ENCODE data around the gene DPY19L1.
"Not testable (repeated sequence)": the region's sequence is repeated elsewhere in the genome, so short reads cannot be mapped to it uniquely, and the experiment has no call there.

Gene DPY19L1

DNA sequence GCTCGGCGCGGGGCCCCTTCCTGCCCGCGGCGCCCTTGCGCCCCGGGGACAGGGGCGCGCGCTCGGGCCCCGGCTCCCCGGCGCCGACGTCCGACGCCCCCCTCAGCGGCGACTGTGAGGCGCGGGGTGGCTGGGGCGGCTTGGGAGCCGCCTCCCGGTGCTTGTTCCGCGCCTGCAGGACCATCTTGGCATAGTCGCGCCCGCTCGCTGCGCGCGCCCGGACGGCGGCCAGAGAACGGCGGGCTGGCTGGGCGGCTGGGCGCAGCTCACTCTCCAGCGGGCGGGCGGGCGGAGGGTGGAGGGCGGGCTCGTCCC lies at the start of gene DPY19L1:
TSS of gene DPY19L1 (minus strand) at position 275 of the 315 bp plus-strand sequence. CDS start at position 184, 91 bp downstream.
- no peak for ATAC-seq

DNA sequence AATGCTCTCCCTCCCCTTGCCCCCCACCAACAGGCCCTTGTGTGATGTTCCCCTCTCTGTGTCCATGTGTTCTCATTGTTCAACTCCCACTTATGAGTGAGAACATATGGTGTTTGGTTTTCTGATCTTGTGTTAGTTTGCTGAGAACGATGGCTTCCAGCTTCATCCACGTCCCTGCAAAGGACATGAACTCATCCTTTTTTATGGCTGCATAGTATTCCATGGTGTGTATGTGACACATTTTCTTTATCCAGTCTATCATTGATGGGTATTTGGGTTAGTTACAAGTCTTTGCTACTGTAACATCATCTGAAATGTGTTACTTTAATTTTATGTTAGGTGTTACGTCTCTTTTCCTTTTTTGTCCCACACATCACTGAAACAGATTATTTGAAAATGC lies 42.2 kb upstream of the DPY19L1 start:
- not testable (repeated sequence) for ATAC-seq

- not testable (repeated sequence) for ATAC-seq
These were observed 36.7 kb upstream of the DPY19L1 start for GRCh38 chr7:35074008-35074407.

GRCh38 chr7:35072950-35073827 lies 35.9 kb upstream of the DPY19L1 start:
- not testable (repeated sequence) for ATAC-seq

DNA sequence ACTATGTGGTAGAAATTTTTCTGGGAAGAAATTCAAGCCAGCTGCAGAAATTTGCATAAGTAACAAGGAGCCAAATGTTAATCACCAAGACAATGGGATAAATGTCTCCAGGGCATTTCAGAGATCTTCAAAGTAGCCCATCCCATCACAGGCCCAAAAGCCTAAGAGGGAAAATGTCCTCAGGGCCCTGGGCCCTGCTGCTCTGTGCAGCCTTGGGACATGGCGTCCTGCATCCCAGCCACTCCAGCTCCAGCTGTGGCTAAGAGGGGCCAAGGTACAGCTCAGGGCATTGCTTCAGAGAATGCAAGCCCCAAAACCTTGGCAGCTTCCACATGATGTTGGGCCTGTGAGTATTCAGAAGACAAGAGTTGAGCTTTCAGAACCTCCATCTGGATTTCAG lies 31.8 kb upstream of the DPY19L1 start:
- not testable (repeated sequence) for ATAC-seq

GRCh38 chr7:35065382-35065781 lies 28.1 kb upstream of the DPY19L1 start:
- ATAC-seq = not testable (repeated sequence)

DNA sequence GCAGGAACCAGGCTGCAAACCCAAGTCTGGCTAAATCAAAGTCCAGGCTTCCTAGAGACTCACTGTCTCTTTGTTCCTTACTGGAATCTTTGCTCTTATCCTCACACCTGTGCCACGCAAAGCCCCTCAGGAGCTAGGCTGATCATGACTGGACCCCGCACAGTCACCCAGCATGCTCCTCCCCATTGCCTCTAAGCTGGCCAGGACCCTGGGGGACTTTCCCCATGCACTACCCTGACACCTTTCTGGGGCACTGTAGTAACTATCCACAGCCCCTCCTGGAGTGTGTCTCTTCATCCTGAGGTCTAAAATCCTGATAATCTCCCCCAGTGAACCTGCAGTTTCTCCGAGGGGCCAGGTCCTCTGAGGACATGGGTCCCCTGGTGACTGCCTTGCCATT lies 21.3 kb upstream of the DPY19L1 start:
- ATAC-seq = not testable (repeated sequence)

DNA sequence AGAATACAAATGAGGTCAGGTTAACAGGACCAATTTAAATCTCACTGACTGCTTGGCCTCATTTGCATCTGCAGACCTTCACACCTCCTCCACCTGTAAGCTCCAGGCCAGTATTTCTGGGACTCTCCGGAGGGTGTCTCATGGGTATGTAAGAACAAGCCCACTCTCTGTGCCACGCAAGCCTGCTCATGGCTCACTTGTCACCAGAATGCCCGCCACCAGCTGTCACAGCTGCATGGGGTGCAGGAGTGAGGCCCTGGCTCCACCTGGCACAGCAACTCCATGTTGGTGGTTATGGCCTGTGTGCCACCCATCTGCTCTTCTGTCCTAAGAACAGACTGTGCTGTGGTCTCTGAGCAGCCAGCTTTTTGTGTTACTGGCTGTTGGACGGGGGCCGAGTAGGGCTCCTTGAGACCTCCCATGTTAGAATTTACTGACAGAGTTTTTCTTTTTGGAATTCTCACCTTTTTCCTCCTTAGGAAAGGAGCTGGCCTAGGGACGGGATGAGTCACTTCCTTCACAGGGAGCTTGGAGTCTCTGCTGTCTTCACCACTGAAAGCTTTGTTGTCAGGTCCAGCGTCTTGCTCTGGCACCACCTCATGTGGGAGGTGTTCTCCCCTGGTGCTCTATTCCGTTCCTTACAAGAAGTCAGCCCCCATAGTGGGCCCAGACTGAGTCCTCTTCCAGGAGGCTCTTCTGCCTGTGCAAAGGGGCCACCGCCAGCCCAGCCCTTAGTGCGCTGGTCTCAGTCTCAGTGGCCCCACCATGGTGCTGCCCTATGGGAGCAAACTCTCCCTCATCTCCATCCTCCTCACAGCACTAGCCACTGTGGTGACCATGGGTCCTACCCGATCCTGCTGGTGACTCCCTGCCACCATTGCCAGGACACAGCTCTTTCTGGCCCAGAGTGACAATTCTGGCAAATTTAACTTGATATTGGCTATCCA lies 20.5 kb upstream of the DPY19L1 start:
- ATAC-seq = not testable (repeated sequence)

- ATAC-seq = not testable (repeated sequence)
These were observed 18.4 kb upstream of the DPY19L1 start for GRCh38 chr7:35055733-35056132.

GRCh38 chr7:35053488-35054175 lies 16.3 kb upstream of the DPY19L1 start:
- not testable (repeated sequence) for ATAC-seq

- ATAC-seq = not testable (repeated sequence)
These were observed 11.1 kb upstream of the DPY19L1 start for GRCh38 chr7:35048390-35048789.

- ATAC-seq = not testable (repeated sequence)
These were observed 10.6 kb upstream of the DPY19L1 start for GRCh38 chr7:35047912-35048305.

DNA sequence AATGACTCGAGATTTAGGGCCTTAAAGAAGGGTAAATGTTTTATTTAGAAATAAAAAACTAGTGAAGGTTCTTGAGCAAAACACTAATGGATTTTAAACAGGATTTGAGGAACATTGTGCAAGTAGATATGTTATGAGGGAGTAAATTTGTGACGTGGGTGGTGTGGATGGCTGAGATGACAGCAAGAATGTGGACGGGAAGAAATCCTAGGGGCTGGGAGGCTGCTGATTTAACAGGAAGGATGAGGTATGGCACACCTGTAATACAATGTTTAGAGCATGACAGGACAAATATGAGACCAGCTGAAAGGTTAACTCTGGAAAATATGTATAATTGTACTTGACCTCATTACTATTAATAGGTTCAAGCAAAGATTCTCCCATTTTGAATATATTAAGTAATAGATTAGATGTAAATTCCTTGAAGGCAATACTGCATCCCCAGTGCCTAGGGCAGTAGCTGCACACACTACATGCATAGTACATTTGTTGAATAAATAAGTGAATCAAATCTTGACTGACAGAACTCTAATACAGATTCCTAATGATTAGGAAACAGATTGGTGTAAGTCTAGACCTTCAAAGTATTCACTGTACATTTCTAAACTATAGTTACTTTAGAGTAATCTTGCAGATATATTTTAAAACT lies 10.1 kb upstream of the DPY19L1 start:
- ATAC-seq = not testable (repeated sequence)

DNA sequence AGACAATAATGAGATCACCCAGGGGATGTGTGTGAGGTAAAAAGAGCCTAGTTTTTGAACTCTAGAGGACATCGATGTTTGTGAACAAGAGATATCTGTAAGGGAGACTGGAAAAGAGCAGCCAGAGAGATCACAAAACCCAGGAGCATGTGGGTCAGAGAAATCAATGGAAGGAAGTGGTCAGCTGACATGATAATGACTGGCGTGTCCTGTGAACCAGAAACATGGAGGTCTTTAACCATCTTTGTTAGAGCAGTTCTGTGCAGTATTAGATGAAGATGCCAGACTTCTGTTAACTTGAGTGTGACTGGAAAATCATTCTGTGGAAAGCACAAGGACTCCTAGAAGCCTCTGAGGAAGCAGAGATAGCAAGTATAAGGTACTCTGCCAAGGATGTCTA lies 6.0 kb upstream of the DPY19L1 start:
- ATAC-seq = not testable (repeated sequence)

DNA sequence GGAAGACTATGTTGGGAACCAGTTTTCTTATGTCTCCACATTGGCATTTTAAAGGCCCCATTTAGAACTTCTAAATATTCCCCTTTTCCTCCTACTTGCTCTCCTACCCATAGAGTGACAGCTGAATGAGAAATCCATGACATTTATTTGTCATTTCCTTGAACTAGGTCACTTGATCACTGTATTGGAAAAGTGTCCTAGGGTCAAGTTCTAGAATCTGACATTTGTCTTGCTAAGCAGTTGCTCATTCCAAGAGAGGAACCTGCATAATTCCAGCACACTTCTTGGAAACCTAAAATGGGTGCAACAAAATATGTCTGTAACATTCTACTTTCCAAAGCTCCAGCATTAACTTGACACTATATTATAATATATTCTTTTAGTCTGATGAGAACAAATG lies 3.6 kb upstream of the DPY19L1 start:
- no peak for ATAC-seq

DNA sequence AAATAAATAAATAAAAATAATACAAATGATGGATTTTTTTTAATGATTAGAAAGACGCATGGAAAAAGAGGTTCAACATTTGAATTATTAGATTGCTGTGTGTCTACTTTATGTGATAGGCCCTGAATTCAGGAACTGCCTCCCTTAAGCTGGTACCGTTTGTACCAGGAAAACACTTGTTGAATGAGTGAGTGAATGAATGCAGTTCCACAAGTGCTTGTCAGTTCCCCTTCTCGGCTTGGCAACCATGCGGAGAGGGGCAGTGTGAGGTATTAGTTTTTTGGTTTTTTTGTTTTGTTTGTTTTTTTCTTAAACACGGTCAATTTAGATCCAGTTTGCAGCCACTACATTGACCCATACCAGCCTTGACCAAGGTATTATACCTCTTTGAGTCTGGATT lies 2.1 kb upstream of the DPY19L1 start:
- no peak for ATAC-seq

DNA sequence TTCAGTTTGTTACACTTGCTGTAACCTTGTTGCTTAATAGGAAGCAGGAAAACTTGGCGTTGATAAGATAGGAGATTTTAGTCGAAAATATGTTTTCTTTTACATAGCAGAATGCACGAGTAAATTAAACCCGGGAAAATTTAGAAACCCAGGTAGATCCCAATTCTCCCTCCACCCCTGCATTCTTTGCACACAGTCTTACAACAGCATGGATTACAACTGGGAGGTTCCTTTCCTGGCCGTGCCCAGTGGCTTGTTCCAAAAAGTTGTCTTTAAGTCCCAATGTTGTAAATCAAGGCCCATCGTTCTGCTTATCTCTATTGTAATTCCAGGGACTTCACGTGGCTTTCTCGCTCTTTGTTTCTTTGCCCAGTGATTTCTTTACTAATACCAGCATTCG lies 1.1 kb upstream of the DPY19L1 start:
- ATAC-seq = no peak

GRCh38 chr7:35037526-35038341 lies 449 bp upstream of the DPY19L1 start:
- ATAC-seq = peak; percentile 79 to 83

DNA sequence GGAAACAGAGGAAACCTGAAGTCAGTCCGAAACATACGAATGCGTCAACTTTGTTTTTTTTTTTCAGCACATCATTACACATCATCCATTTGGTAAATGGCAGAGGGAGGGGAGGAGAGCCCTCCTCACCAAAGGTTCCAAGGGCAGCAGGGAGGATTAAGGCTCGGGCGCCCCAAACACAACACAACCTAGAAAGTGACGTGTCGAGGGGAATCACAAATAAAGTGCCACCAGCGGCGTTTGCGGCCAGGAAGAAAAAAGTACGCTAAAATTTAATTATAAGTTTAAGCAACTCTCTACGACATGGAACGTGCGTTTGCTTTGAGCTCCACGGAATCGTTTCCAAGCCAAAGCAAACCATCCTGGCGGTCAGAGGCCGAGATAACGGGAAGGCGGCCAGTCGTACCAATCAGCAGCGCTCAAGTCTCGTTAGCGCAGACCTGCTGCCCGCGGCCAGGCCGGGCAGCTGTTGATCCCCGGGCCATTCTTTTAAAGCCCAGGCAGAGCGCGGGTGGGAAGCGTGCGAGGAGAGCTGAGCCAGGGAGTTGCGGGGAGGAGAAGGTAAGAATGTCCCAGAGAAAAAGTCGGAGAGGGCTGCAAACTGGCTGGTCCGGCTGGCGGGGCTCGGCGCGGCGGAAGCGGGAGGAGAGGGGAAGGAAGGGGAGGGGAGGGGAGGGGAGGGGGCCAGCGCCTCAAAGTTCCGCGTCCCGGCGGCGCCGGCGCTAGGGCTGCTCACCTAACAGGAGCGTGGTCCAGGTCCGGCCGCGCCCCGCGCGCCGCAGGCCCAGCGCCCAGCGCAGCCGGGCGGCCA lies 719 bp downstream of the DPY19L1 start:
- peak in 1 of 2 donors; percentile 0 for ATAC-seq

GRCh38 chr7:35035511-35035961 lies 1.7 kb downstream of the DPY19L1 start:
- ATAC-seq = peak; percentile 7 to 11

All from activated CD4-positive, CD25-positive, alpha-beta regulatory T cell treated with anti-CD3 and anti-CD28 coated beads, Interleukin-2, amount 50 U/mL, for 24 hours (primary cell).